ENCODE measurements around the gene EFNB2.

- TF ChIP-seq CTCF (IDR thresholded peaks at IDR 0.05) (no peak), ELF4 (CRISPR knock-in tag; IDR thresholded peaks at IDR 0.05; ENCODE audit: low read depth) (no peak), HMGXB4 (CRISPR knock-in tag; IDR thresholded peaks at IDR 0.05) (no peak), TEAD1 (CRISPR knock-in tag; IDR thresholded peaks at IDR 0.05) (no peak), TP53 (CRISPR knock-in tag; IDR thresholded peaks at IDR 0.05) (no peak), ATF6 (CRISPR knock-in tag; IDR thresholded peaks at IDR 0.05) (no peak), ATF1 (CRISPR knock-in tag; IDR thresholded peaks at IDR 0.05) (no peak), MAX (CRISPR knock-in tag; IDR thresholded peaks at IDR 0.05) (no peak), ATF2 (CRISPR knock-in tag; IDR thresholded peaks at IDR 0.05; ENCODE audit: borderline replicate concordance, low read depth) (no peak), E2F1 (CRISPR knock-in tag; IDR thresholded peaks at IDR 0.05) (no peak), ZNF263 (CRISPR knock-in tag; IDR thresholded peaks at IDR 0.05; ENCODE audit: low read depth) (no peak), IRF2 (CRISPR knock-in tag; IDR thresholded peaks at IDR 0.05; ENCODE audit: borderline replicate concordance, low read depth) (no peak), CREB1 (CRISPR knock-in tag; IDR thresholded peaks at IDR 0.05) (no peak)
Observed at GRCh38 chr13:106498158-106498557, 37.3 kb downstream of the EFNB2 start.

All from WTC11 (cell line).